H1 (cell line): Measurements from ENCODE around the gene EVI5. TPM values are rescaled to one million over a fixed set of nuclear protein-coding genes. Genes with fewer than 3 reads are reported as not detected.

Source experiments
- CTCF ChIA-PET: fragments of 300-600 bp; sonication (Branson Sonifier 250); formaldehyde crosslinking; loops from one replicate; lab custom pipeline; 2021; ENCODE audit not compliant: partially characterized antibody; lab: Charles Lee
- POLR2A ChIA-PET: fragments of 300-600 bp; sonication (Branson Sonifier 250); formaldehyde crosslinking; loops from one replicate; lab custom pipeline; 2021; ENCODE audit warnings: inconsistent platforms; ENCODE audit not compliant: partially characterized antibody; lab: Charles Lee
- DNase-seq, 2 experiments: peaks; one replicate each; pipeline versions ENCODE4 v3.0.0 to v3.0.0-alpha.2; 2010 to 2022; ENCODE audit warnings: low spot score in 2 of 2, low read depth in 1 of 2, mixed read lengths in 1 of 2
- FAIRE-seq: peaks from 2 replicates; lab custom pipeline; 2011; peaks lifted over from hg19 to GRCh38; lab: Jason Lieb, UNC
- H2AFZ ChIP-seq: 2 replicates; pipeline ENCODE4 v1.8.1; 2012; ENCODE audit warnings: low read length, inconsistent platforms
- H2AK5ac ChIP-seq: 2 replicates; pipeline ENCODE4 v1.6.1; 2013; ENCODE audit warnings: low read depth, low read length
- H2BK120ac ChIP-seq: replicated peaks from 2 replicates; pipeline ENCODE3; 2013; ENCODE audit warnings: low read depth, low read length, inconsistent platforms
- H2BK12ac ChIP-seq: 2 replicates; pipeline ENCODE4 v1.6.1; 2013; ENCODE audit warnings: low read depth, low read length
- H2BK15ac ChIP-seq: 2 replicates; pipeline ENCODE4 v1.6.1; 2013; ENCODE audit warnings: low read length
- H2BK20ac ChIP-seq: 2 replicates; pipeline ENCODE4 v1.6.1; 2013; ENCODE audit warnings: low read length
- H2BK5ac ChIP-seq: 2 replicates; pipeline ENCODE4 v1.6.1; 2013; ENCODE audit warnings: low read depth, low read length
- H3K14ac ChIP-seq: 2 replicates; pipeline ENCODE4 v1.6.1; 2013; ENCODE audit warnings: inconsistent platforms; ENCODE audit not compliant: insufficient read length
- H3K18ac ChIP-seq: 2 replicates; pipeline ENCODE4 v1.6.1; 2013; ENCODE audit warnings: low read length; ENCODE audit errors: extremely low read depth
- H3K23ac ChIP-seq: 2 replicates; pipeline ENCODE4 v1.6.1; 2013; ENCODE audit warnings: inconsistent platforms; ENCODE audit not compliant: insufficient read length
- H3K23me2 ChIP-seq: 2 replicates; pipeline ENCODE4 v1.6.1; 2013; ENCODE audit warnings: low read depth, low read length
- H3K27ac ChIP-seq: 2 replicates; pipeline ENCODE4 v1.6.1; 2011; ENCODE audit warnings: low read depth, low read length, inconsistent platforms
- H3K27me3 ChIP-seq, 4 experiments: replicated peaks in 1 of 4; 1 replicate in 1 of 4; 2 replicates in 3 of 4; pipeline versions ENCODE4 v1.6.1 to v1.8.1; 2011 to 2013; ENCODE audit warnings: low read length in 3 of 4, mild to moderate bottlenecking in 3 of 4, inconsistent platforms in 2 of 4, mixed read lengths in 2 of 4, moderate library complexity in 1 of 4; ENCODE audit not compliant: control insufficient read depth in 3 of 4, insufficient read depth in 3 of 4; ENCODE audit errors: extremely low read depth in 1 of 4
- H3K36me3 ChIP-seq, 4 experiments: 2 replicates each; pipeline versions ENCODE4 v1.6.1 to v1.8.1; 2011 to 2013; ENCODE audit warnings: mild to moderate bottlenecking in 4 of 4, low read length in 3 of 4, moderate library complexity in 2 of 4, control low read depth in 1 of 4, inconsistent platforms in 1 of 4; ENCODE audit not compliant: insufficient read depth in 4 of 4, control insufficient read depth in 2 of 4
- H3K4ac ChIP-seq: replicated peaks from 2 replicates; pipeline ENCODE3; 2013; ENCODE audit warnings: low read length, low read depth, mixed read lengths, inconsistent platforms; ENCODE audit not compliant: insufficient read length
- H3K4me1 ChIP-seq, 4 experiments: replicated peaks in 1 of 4; 1 replicate in 1 of 4; 2 replicates in 3 of 4; pipeline versions ENCODE4 v1.6.1 to v1.8.1; 2011 to 2013; ENCODE audit warnings: low read length in 3 of 4, inconsistent platforms in 2 of 4, mixed read lengths in 1 of 4; ENCODE audit not compliant: insufficient read depth in 4 of 4, control insufficient read depth in 3 of 4
- H3K4me2 ChIP-seq, 2 experiments: 2 replicates each; pipeline versions ENCODE4 v1.6.1 to v1.8.1; 2011 to 2013; ENCODE audit warnings: low read depth in 2 of 2, low read length in 2 of 2, control low read depth in 1 of 2, inconsistent platforms in 1 of 2, mild to moderate bottlenecking in 1 of 2; ENCODE audit not compliant: insufficient read depth in 1 of 2
- H3K4me3 ChIP-seq, 4 experiments: fragments of 200-600, 300-600 bp in 1 of 4; sonication (generic), shearing (Covaris generic), sonication (Bioruptor Twin) in 1 of 4; 2 replicates each; pipeline versions ENCODE4 v1.5.1 to v1.8.1; 2011 to 2016; ENCODE audit warnings: low read length in 4 of 4, low read depth in 3 of 4, control low read depth in 2 of 4, inconsistent platforms in 2 of 4, mild to moderate bottlenecking in 2 of 4, mixed read lengths in 1 of 4, moderate library complexity in 1 of 4; ENCODE audit not compliant: insufficient read depth in 2 of 4; ENCODE audit errors: extremely low read depth in 1 of 4
- H3K56ac ChIP-seq: replicated peaks from 2 replicates; pipeline ENCODE3; 2013; ENCODE audit warnings: low read depth, mild to moderate bottlenecking, mixed read lengths, low read length, inconsistent platforms; ENCODE audit not compliant: insufficient read length
- H3K79me1 ChIP-seq: 2 replicates; pipeline ENCODE4 v1.6.1; 2013; ENCODE audit warnings: low read depth, low read length, control low read depth
- H3K79me2 ChIP-seq, 2 experiments: 2 replicates each; pipeline versions ENCODE4 v1.6.1 to v1.8.1; 2012 to 2013; ENCODE audit warnings: low read length in 2 of 2, mild to moderate bottlenecking in 2 of 2, inconsistent platforms in 1 of 2; ENCODE audit not compliant: insufficient read depth in 2 of 2, control insufficient read depth in 1 of 2
- H3K9ac ChIP-seq, 4 experiments: replicated peaks in 1 of 4; 1 replicate in 1 of 4; 2 replicates in 3 of 4; pipeline versions ENCODE4 v1.6.1 to v1.8.1; 2011 to 2013; ENCODE audit warnings: low read depth in 3 of 4, low read length in 3 of 4, control low read depth in 2 of 4, mild to moderate bottlenecking in 2 of 4, moderate library complexity in 2 of 4, inconsistent platforms in 1 of 4; ENCODE audit errors: extremely low read depth in 1 of 4
- H3K9me3 ChIP-seq, 2 experiments: 2 replicates each; pipeline versions ENCODE4 v1.6.1 to v1.8.1; 2012 to 2013; ENCODE audit warnings: mild to moderate bottlenecking in 2 of 2, moderate library complexity in 2 of 2, control low read depth in 1 of 2, inconsistent platforms in 1 of 2, low read depth in 1 of 2, low read length in 1 of 2, mixed read lengths in 1 of 2; ENCODE audit not compliant: insufficient read depth in 2 of 2
- H4K20me1 ChIP-seq, 2 experiments: replicated peaks in 1 of 2; 2 replicates each; pipeline versions ENCODE3 to v1.8.1; 2011 to 2013; ENCODE audit warnings: inconsistent platforms in 2 of 2, low read length in 2 of 2, mild to moderate bottlenecking in 1 of 2; ENCODE audit not compliant: insufficient read depth in 2 of 2, control insufficient read depth in 1 of 2
- H4K5ac ChIP-seq: 2 replicates; pipeline ENCODE4 v1.6.1; 2013; ENCODE audit warnings: low read length, low read depth, mixed read lengths, inconsistent platforms; ENCODE audit not compliant: insufficient read length
- H4K8ac ChIP-seq: 2 replicates; pipeline ENCODE4 v1.8.0; 2013; ENCODE audit warnings: mild to moderate bottlenecking, moderate library complexity, low read length, inconsistent platforms; ENCODE audit not compliant: insufficient read depth; ENCODE audit errors: extremely low read depth
- H4K91ac ChIP-seq: replicated peaks from 2 replicates; pipeline ENCODE3; 2013; ENCODE audit warnings: low read length, mixed read lengths, inconsistent platforms; ENCODE audit not compliant: insufficient read length
- ATF2 ChIP-seq: IDR thresholded peaks from 2 replicates; pipeline ENCODE4 v1.6.1; 2012; ENCODE audit warnings: low read length, inconsistent platforms
- BCL11A ChIP-seq, 2 experiments: IDR thresholded peaks; one replicate each; pipeline ENCODE4 v1.6.1; 2011; ENCODE audit warnings: low read depth in 2 of 2, low read length in 2 of 2, mild to moderate bottlenecking in 2 of 2
- GTF2F1 ChIP-seq: IDR thresholded peaks from 2 replicates; pipeline ENCODE4 v1.6.1; 2012; ENCODE audit warnings: low read depth, low read length, improper control_type of control experiment, borderline replicate concordance
- NANOG ChIP-seq: IDR thresholded peaks from 2 replicates; pipeline ENCODE4 v1.6.1; 2011; ENCODE audit warnings: low read length, low read depth, mild to moderate bottlenecking, inconsistent platforms; ENCODE audit not compliant: insufficient read depth, poor library complexity, severe bottlenecking
- RXRA ChIP-seq: IDR thresholded peaks from 2 replicates; pipeline ENCODE4 v1.6.1; 2011; ENCODE audit warnings: low read depth, mild to moderate bottlenecking, low read length, moderate library complexity; ENCODE audit not compliant: insufficient read depth
- SP1 ChIP-seq: IDR thresholded peaks from 2 replicates; pipeline ENCODE4 v1.6.1; 2011; ENCODE audit warnings: low read depth, low read length
- WGBS, 2 experiments: shearing (Covaris generic) in 1 of 2; methylation state at CpG; one replicate each; pipeline versions ENCODE4 v1.1.6 to v1.1.7; 2013 to 2015; ENCODE audit warnings: low lambda C conversion rate in 2 of 2, mixed read lengths in 2 of 2, inconsistent platforms in 1 of 2, low coverage in 1 of 2, missing lambda C conversion rate in 1 of 2; ENCODE audit not compliant: insufficient replicate concordance in 2 of 2, insufficient coverage in 1 of 2, insufficient read length in 1 of 2; ENCODE audit errors: extremely low coverage in 1 of 2, missing lambda C conversion rate in 1 of 2; 5-methylcytosine and 5-hydroxymethylcytosine counted together
- polyA plus RNA-seq, 7 experiments: library from polyadenylated mRNA; depleted of rRNA in 3 of 7; stranded (reverse) in 5 of 7; unstranded in 2 of 7; fragments of >200 nt in 5 of 7; fragments of 200-250 nt in 2 of 7; gene quantifications; 1 replicate in 5 of 7; 2 replicates in 1 of 7; 4 replicates in 1 of 7; pipeline versions ENCODE4 v1.2.1 to v1.2.3, GENCODE V29; 2011 to 2013; ENCODE audit warnings: missing spikeins in 2 of 7, mixed read lengths in 2 of 7
- total RNA-seq: library from RNA; stranded (reverse); fragmentation: NEBNext Ultra II Directional; extraction: Animal tissue kit (Norgen Biotek cat#: 25700); gene quantifications from 2 replicates; pipeline ENCODE4 v1.2.1, GENCODE V29; 2021

Gene EVI5
- total and polyA plus RNA-seq, 2 of the 8 experiments (the other 6 are each of a cell fraction or from before 2014, with no cell fraction given) = 1.7 to 13.7 TPM

DNA sequence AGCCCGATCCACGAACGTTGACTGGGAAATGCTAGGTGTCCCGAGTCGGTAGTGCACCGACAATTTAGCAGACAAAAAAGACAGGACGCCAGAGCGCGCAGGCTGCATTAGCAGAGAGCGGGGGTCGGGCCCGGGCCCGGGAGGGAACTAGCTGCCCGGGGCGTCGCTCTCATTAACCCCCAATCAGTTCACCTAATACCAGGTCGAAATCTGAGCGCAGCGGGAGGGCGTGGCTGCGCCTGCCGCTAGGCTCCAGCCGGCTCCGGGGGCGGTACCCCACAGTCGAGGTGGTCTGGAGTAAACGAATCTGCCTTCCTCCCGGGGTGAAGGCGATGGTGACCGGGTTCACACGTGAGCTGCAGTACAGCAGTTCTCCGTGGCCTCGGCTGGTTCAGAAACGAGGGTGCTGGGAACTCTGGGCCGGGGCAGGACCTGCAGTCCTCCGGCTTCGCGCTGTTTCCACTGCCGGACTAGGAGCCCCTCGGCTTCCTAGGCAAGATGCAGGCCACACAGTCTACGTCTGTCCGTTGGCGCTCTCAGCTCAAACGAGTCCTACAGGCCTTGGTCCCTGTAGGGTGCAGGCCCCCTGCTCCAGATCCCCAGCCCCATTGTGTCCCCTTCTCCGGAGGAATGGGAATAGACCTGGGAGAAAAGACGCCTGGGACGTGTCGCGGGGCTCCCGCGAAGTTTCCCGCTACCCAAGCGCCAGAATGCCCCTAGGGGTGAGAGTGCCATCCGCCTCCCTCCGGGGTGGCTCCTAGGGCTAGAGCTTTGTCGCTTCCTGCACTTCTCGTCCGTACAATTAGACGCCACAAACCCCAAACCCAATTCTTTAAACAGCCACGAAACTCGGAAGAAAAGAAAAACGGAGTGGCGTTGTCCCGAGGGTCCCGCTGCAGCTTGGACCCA, 300.2 kb downstream of the EVI5 start:
- peaks cover 81 to 97% (median 92%) of the 10 kb centered on the region in 4 experiments for H3K27me3 ChIP-seq
- WGBS, 2 experiments = 3% methylated on average over 59 of the region's 65 CpGs; no CpG with 5 or more reads in 1 of the 2 experiments
- no peak overlapping the region for H3K14ac ChIP-seq
- 0 out of 2 replicates have a peak overlapping the region, but pooled peaks have one; percentile 9 for H4K8ac ChIP-seq
- no peak overlapping the region for H3K4ac ChIP-seq
- peak in 1 of 2 experiments; percentile 79 for DNase-seq
- peaks cover 0 to 54% (median 29%) of the 10 kb centered on the region in 4 experiments; a peak in 6 of 7 replicates for H3K4me1 ChIP-seq
- H3K4me3 ChIP-seq = peak overlapping the region; percentile 35 to 63 (median 47)
- no peak overlapping the region for H2BK20ac ChIP-seq
- CTCF ChIA-PET = interaction anchor here (0.6 to 2.0 kb wide), 13 partner anchors 9 to 347 kb away, joined by 3 to 5 read pairs (median 4); partner anchors contain the start of gene RPL5
- H3K9ac ChIP-seq = no peak overlapping the region
- peak overlapping the region; percentile 81 to 97 for H3K4me2 ChIP-seq
- POLR2A ChIA-PET = interaction anchor here (1.0 kb wide), 1 partner anchor 21 kb away, joined by 3 read pairs; no protein-coding TSS in a partner anchor
- no peaks in the 10 kb centered on the region for H3K79me1 ChIP-seq
- peaks cover 25% of the 10 kb centered on the region; the same call in 1 of the 2 replicates for H3K23me2 ChIP-seq
- H3K56ac ChIP-seq = no peak overlapping the region
- H3K36me3 ChIP-seq = peaks cover 0 to 8% (median 0%) of the 10 kb centered on the region in 4 experiments; a peak in 1 of 8 replicates
- 0 out of 2 replicates have a peak overlapping the region, but pooled peaks have one; percentile 9 for H2BK12ac ChIP-seq
- H2AFZ ChIP-seq = no peak overlapping the region
- 0 out of 2 replicates have a peak overlapping the region, but pooled peaks have one; percentile 72 for H2BK15ac ChIP-seq
- no peak overlapping the region for H3K27ac ChIP-seq
- H3K23ac ChIP-seq = no peak overlapping the region
- no peaks in the 10 kb centered on the region for H3K79me2 ChIP-seq
- H2BK5ac ChIP-seq = no peak overlapping the region
- H4K20me1 ChIP-seq = peaks cover 1 to 13% of the 10 kb centered on the region in 2 experiments
- H4K91ac ChIP-seq = no peak overlapping the region
- no peak overlapping the region for H3K18ac ChIP-seq
- no peak overlapping the region for H4K5ac ChIP-seq
- no peak overlapping the region for H2BK120ac ChIP-seq
- no peak for FAIRE-seq
- no peak overlapping the region for H2AK5ac ChIP-seq
- H3K9me3 ChIP-seq = peaks cover 0 to 7% of the 10 kb centered on the region in 2 experiments; a peak in 1 of 4 replicates
- TF ChIP-seq RXRA (no peak), GTF2F1 (no peak), ATF2 (no peak), BCL11A (IDR thresholded peaks at IDR 0.05; ENCODE audit: low read depth in 2 of 2, low read length in 2 of 2) (no peak), NANOG (no peak), SP1 (no peak)
